ENCODE results near the gene DYNC2H1.

GRCh38 chr11:103529181-103529684 lies 420.0 kb downstream of the DYNC2H1 start:
- TF ChIP-seq CTCF (IDR thresholded peaks at IDR 0.05) = no peak
- TF ChIP-seq SIN3A (IDR thresholded peaks at IDR 0.05; ENCODE audit: borderline replicate concordance, insufficient read depth, low read depth, low read length) = no peak
- TF ChIP-seq POLR2AphosphoS5 (IDR thresholded peaks at IDR 0.05; ENCODE audit: low read depth, low read length) = no peak
- no peak for TF ChIP-seq TCF7L2 (IDR thresholded peaks at IDR 0.05; ENCODE audit: low read depth, low read length)
- TF ChIP-seq REST (IDR thresholded peaks at IDR 0.05; ENCODE audit: insufficient read depth in 1 of 2, low read depth in 2 of 2, low read length in 1 of 2) = no peak

Measured in Panc1 (cell line).